ENCODE results near the gene BEST4.

GRCh38 chr1:44780583-44781121 lies 7.3 kb downstream of the BEST4 start:
- TF ChIP-seq CTCF (IDR thresholded peaks at IDR 0.05; ENCODE audit: borderline replicate concordance, extremely low read depth, low read length, poor library complexity, severe bottlenecking) (no peak), EZH2 (IDR thresholded peaks at IDR 0.05; ENCODE audit: borderline replicate concordance, low read depth, low read length, severe bottlenecking) (no peak)

Measured in DND-41 (cell line).